HTR-8/SVneo (cell line): ENCODE data around the gene RFC1.
"Not testable (repeated sequence)": the region's sequence is repeated elsewhere in the genome, so short reads cannot be mapped to it uniquely, and the experiment has no call there.

ENCODE experiments used
- DNase-seq: peaks from one replicate; pipeline ENCODE4 v3.0.0; 2011; ENCODE audit warnings: low spot score, mixed read lengths; ENCODE audit not compliant: insufficient read length
- FAIRE-seq: peaks from 2 replicates; lab custom pipeline; 2011; peaks lifted over from hg19 to GRCh38; lab: Jason Lieb, UNC

The RFC1 gene

DNA sequence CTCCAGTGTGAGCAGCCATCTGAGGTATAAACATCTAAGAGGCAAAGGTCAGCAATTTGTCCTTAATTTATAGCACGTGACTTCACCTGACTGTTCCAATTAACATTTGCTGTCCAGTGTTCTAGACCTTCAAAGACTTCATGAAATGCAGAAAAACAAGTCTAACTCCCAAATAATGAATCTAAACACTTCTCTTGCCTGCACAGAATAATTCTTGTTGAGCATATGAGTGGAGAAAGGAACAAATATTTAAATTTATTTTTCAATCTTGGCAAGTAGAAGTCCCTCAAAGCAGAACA lies 12.0 kb downstream of the RFC1 start:
- FAIRE-seq (peak; percentile 13), DNase-seq (no peak)

DNA sequence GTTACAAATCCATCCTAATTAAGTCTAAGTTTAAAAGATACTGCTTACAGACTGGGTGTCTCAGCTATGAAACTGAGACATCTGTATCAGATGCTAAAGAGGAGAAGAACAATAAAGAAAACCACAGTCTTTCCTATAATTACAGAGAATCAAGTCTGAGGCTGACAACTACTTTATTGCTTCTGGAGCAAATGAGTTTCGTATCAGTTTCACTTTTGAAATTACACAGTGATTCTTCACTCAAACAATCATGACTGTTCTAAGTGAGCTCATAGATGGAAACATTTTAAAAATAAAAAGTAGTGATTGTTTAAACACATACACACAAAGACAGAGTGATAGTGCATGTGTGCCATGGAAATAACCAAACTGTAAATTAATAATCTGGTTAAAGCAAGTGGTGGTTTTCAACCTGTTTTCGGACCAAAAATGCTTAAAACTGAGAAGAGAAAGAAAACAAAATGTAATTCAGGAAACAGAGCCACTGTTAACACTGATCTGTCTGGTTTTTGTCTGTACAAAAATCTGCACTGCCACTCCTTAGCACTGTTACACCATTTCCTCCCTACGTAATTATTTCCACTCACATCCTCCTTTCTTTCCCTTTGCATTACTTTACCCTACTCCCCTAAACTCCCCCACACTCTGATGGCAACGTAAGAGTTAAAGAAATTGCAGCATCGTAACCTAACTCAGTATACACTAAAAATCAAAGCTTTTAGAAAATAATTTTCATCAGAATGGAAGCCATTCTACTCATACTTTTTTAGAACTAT lies 12.5 kb downstream of the RFC1 start:
- FAIRE-seq (peak; percentile 16), DNase-seq (no peak)

DNA sequence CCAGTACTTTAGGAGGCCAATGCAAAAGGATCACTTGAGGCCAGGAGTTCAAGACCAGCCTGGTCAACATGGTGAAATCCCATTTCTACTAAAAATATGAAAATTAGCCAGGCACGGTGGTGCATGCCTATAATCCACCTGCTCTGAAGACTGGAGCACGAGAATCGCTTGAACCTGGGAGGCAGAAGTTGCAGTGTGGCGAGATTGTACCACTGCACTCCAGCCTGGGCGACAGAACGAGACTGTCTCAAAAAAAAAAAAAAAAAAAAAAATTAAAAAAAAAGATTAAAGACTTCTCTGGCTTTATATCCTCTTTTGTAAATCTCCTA lies 13.0 kb downstream of the RFC1 start:
- not testable (repeated sequence) for FAIRE-seq, DNase-seq

DNA sequence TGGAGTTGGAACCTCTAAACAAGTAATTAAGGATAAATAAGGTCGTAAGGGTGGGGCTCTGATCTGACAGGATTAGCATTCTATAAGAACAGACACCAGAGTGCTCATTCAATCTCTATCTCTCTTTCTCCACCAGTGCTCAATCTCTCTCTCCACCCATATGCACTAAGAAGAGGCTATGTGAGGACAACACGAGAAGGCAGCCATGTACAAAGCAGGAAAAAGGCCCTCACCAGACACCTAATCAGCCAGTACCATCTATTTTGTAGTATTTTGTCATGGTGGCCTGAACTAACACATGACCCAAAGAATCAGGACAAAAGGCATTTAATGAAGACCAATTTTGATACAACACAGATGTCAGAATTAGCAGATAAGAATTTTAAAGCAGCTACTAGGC lies 16.8 kb downstream of the RFC1 start:
- DNase-seq: no peak
- FAIRE-seq: no peak

DNA sequence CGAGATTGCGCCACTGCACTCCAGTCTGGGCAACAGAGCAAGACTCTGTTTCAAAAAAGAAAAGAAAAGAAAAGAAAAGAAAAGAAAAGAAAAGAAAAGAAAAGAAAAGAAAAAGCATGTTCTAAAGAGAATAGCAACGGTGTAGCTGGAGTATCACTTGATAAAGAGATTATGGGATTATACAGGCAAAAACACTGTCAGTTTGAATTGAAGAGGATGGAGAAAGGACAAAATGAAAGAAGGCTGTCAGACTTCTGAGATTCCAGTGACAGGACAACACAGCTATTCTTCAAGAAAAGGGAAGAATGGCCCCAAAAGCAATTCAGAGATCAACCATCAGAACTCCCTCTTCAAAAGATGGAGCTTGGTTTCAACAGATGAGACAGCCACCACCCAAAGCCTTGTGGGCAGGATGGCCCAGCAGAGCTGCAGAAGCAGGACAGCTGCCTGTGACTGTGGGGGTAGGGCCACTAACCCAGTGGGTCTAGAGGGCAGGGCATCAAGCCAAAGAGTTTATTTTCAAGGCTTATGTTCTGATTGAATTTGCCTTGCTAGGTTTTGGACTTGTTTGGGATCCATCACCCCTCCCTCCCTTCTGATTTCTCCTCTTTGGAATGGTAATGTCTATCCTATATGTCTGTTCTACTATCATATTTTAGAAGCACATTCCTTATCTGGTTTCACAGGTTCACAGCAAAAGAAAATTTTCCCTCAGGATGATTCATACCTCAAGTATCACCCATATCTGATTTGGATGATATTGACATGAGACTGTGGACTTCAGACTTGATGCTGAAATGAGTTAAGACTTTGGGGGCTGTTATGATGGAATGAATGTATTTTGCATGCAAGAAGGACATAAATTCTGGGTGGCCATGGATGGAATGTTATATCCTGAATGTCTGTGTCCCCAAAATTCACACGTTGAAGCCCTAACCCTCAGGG lies 17.5 kb downstream of the RFC1 start:
- peak; percentile 79 for FAIRE-seq

DNA sequence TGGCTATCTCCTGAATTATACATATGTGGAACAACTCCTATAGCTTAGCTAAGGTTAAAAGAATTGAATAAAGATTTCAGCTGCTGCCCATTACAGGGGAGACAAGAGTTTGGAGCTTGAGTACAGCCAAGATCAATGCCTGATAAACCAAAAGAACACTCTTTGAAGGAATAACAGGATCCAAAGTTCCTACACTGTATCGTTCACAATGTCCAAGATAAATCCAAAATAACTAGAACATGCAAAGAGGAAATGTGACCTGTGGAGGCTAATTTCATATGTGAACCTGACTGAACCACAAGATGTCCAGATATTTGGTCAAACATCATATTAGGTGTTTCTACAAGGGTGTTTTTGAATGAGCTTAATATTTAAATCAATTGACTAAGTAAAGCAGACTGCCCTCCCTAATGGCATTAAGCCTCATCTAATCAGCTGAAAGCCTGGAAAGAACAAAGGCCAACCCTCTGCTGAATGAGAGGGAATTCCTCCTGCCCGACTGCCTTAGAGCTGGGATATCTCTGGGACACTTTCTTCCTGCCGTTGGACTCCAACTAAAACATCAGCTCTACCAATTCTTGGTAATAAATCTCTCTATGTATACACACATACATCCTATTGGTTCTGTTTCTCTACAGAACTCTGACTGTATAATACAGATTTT lies 19.2 kb downstream of the RFC1 start:
- FAIRE-seq: no peak
- no peak for DNase-seq

More for the DNA sequence above, 17.5 kb downstream of the RFC1 start:
- DNase-seq: no peak

DNA sequence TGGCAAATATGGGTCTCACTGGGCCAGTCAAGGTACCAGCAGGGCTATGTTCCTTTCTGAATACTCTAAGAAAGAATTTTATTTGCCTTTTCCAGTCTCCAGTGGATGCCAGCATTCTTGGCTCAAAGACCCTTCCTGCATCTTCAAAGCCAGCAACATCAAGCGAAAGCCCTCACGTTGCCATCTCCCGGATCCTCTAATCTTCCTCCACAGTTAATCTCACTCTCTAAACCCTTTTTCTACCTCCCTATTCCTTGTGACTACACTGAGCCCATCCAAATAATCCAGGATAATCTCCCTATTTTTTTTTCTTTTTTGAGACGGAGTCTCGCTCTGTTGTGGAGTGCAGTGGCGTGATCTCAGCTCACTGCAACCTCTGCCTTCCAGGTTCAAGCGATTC lies 23.4 kb downstream of the RFC1 start:
- FAIRE-seq (no peak), DNase-seq (no peak)

DNA sequence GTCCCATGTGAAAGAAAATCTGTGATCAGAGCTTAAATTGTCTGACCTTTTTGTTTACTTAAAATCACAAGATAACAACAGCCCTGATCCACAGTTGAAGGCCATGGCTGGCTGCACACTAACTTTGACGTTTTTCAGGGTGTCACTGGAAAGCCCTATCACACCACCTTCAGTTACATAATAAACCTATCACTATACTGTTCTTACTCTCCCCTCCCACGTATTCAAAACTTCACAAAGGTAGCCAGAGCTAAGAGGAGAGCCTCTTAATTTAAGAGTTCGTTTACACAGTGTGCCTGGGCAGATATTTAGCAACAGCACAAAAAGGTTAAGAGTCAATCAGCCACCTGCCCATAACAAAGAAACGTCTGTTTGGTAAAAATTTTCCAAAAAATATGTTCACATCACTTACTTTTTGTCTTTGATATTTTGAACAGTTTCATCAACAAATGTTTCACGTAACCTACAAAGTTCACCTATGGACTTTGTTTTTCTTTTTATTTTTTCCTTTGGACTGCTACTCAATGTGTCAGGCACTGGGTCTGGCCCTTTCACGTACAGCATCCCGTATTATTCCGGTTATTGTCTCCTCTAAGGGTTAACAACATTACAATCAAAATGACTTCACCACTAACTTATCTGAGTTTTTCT lies 25.0 kb downstream of the RFC1 start:
- no peak for DNase-seq
- FAIRE-seq: no peak

DNA sequence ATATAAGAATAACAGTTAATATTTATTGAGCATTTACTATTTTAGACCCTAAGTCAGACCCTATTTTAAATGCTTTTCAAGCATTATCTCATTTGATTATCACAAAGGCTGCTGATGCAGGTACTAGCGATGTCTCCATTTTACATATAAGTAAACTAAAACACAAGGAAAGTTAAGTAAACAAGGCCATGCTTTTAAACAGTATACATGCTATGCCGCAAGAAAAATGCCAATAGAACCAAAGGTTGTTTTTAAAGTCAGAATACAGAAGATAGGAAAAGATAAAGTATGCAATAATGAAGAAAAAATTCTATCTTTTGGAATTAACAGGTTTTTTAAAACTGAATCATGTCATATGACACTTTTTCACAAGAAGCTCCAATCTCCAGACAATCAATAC lies 26.2 kb downstream of the RFC1 start:
- DNase-seq (no peak), FAIRE-seq (no peak)

DNA sequence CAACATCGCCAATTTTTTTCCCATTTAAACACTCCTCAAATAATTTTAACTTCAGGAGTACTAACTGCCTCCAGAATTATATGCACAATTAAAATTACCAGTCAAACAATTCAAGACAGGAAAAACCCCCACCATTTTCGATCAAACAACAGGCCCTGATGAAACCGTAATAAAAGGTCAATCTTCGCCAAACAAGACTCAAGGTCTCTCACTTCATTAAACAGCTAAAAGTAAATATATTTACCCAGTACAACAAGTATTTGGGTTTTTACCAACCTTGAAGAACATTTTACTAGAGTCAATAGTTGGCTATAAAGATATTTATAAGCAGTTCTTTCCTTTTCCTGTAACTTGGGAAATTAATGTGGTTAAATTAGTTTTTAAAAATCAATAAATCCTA lies 28.3 kb downstream of the RFC1 start:
- FAIRE-seq: no peak
- DNase-seq: no peak

DNA sequence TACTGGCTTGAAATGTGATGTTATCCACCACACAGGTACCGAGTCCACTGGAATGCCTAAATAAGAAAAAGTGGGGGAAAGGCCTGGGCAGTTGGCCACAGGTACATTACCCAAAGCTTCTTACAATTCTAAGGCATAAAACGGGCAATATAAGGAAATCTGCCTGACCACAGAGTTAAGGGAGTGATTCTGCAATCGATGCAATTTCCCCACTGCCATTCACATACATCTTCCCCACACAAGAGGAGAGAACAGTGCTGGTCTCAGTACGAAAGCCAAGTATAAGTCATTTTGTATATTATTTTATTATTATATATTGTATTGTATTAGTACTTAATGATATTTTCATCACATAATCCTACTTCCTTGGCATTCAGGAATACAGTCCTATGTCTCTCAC lies 30.6 kb downstream of the RFC1 start:
- DNase-seq (no peak), FAIRE-seq (no peak)

DNA sequence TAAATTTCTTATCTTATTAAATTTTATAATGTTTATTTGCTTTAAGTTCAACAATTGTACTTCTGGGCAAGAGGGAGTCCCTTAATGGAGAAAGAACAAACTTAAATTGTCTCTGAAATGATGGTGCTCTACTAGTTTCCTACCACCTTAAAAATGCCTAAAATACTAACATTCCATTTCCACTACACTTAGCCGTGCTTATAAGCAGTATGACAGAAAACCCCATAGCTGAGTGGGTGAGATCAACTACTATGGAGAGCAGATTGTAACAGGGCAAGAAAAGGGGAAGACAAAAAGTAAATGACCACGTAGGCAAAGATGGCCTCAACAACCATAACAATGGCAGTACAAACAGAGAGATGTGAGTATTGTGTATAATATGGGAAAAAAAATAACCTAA lies 35.0 kb downstream of the RFC1 start:
- FAIRE-seq (no peak), DNase-seq (no peak)

DNA sequence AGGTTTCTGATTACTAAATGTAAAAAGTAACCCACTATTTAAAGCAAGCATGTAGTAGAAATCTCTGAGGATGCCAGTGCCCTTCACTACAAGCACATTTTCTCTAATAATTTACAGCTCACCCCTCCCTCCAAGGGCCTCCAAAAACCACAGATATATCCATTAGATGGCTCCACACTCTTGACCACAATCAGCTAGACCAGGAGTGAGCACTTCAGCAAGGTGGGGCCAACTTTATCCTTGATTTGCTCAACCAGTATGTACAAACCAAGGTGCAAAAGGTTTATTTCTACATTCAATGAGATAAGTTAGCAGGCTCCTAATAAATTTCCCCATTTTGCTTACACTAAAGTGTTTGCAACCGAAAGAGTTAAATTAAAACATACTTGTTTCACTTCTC lies 35.8 kb downstream of the RFC1 start:
- FAIRE-seq: no peak

DNA sequence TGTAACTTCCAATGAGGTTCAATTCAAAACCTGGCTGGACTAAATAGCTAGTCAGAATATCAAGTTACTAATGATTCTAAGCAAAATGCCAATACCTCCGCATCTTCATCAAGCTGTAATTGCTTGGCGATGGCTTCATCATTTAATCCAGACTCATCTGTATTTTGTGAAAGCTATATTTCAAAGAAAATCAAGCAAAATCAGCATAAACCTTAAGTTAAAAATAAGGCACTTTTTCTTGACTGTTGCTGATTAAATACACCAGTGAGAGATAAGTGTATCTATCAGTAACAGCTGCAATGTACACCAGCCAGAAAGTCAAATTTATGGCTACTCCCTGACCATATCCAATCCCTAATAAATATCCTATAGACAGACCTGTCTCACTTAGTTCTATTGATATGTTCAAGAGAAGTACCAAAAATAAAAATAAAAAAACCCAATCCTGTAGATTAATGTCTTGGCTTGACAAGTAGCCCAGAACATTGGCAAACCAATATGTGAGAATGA lies 39.6 kb downstream of the RFC1 start:
- FAIRE-seq (no peak), DNase-seq (no peak)

More for the DNA sequence above, 35.8 kb downstream of the RFC1 start:
- DNase-seq: no peak

DNA sequence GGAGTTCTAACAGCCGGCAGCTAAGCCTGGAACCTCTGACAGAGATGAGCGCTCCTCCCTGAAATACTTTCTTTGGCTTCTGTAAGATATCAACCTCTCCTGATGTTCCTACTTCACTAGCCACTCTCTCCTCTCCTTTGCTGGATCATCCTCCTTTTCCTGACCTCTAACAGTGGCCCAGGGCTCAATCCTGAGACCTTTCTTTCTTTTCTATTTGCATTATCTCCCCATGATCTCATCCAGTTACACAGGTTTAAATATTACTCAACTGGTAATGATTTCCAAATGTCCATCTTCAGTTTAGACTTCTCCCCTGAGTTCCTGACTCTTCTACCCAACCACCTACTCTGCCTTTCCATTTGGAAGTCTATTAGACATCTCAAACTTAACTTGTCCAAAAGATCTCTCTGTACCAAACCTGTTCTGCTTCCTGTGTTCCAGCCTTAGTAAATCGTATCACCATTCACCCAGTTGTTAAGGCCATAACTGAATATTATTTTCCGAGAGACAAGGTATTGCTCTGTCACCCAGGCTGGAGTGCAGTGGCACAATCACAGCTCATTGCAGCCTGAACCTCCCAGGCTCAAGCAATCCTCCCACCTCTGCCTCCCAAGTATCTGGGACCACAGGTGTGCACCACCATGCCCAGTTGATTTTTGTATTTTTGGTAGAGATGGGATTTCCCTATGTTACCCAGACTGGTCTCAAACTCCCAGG lies 41.1 kb downstream of the RFC1 start:
- DNase-seq: no peak
- peak; percentile 4 for FAIRE-seq

DNA sequence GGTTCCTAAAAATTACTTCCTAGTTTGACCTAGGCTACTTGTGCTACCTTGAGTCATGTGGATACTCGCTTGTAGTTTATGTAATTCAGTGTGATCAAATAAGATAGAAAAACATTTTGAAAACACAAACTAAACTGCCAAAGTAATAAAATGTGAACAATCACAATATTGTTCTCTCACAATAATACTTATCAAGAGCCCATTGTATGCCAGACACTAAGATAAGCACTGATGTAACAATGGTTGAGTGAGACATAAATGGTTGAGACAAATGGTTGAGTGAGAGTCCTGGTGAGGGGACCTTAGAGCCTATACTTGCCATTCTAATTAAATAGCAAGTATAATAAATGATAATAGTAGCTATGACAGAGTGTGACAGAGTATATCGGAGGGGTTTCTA lies 41.7 kb downstream of the RFC1 start:
- FAIRE-seq: no peak

DNA sequence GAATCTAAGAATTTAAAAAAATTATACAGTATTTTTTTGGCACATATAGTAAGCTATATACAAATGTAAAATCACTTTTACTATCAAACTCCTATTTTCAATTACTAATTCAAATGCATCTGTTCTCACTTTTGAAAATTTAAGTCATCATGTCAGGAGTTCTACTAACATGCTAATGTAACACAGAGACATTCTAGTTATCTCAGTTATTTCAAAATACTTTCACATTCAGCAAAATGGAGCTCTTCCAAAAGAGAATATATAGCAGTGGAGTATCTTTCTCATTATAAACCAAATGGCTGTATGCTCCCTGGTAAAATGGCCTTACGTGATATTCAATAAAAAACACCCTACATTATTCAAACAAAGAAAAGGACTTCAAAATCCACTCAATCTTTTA lies 42.3 kb downstream of the RFC1 start:
- DNase-seq (no peak), FAIRE-seq (no peak)

More for the DNA sequence above, 41.7 kb downstream of the RFC1 start:
- no peak for DNase-seq

DNA sequence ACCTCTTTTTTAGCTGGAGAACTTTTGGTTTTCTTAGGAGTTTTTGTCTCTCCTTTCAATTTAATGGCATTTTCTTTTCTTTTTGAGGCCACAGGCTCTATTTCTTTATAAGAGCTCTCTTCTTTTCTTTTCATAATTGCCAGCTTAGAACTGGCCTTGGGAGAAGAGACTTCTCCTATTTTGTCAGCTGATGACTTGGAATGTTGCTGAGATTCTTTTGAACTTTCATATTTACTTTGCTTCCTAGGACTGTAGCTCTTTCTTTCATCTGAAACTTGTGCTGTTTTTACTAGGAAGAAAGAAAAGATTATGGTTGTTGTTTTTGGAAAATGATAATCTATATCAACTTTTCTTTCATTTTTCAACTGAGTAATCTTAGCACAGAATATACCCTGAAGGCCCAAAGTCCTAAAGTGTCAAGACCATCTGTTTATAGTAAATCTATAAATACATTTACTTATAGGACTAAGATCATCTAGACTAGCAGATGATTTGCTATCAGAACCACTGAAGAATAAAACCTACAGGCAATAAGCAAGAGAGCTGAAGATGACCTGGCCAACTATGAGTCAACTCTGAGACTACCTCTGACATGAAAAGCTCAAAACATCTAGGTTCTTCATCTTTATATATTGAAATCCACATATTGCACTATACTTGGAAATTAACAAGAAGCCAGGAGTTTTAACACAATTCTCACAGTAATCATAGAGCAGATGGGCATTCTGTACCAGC lies 45.6 kb downstream of the RFC1 start:
- FAIRE-seq: no peak
- DNase-seq: no peak

DNA sequence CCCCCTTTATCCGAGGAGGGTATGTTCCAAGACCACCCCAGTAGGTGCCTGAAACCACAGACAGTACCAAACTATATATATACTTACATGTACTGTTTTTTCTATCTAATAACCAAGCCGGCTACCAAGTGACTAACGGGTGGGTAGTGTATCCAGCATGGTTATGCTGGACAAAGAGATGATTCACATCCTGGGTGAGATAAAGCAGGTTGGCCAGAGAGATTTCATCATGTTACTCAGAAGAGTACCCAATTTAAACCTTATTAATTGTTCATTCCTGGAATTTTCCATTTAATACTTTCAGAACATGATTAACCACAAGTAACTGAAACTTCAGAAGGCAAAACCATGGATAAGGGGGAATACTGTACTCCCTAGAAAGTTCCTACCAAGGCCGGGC lies 46.5 kb downstream of the RFC1 start:
- peak; percentile 84 for FAIRE-seq
- peak; percentile 59 for DNase-seq
